WTC11 (cell line): ENCODE measurements around the gene PHF21B.

Source experiments
- CTCF ChIP-seq: fragments of 200-600 bp; IDR thresholded peaks from 2 replicates; pipeline ENCODE4 v1.8.0; 2022; ENCODE audit warnings: antibody characterized with exemption
- ESRRA ChIP-seq: sonication (generic); formaldehyde crosslinking; IDR thresholded peaks from 2 replicates; pipeline ENCODE4 v1.8.1; 2022; ENCODE audit warnings: mild to moderate bottlenecking, missing genetic modification reagents, borderline replicate concordance
- RELA ChIP-seq: sonication (generic); formaldehyde crosslinking; IDR thresholded peaks from 2 replicates; pipeline ENCODE4 v1.8.1; 2022; ENCODE audit warnings: missing genetic modification reagents, mild to moderate bottlenecking, borderline replicate concordance
- USF2 ChIP-seq: sonication (generic); formaldehyde crosslinking; IDR thresholded peaks from 2 replicates; pipeline ENCODE4 v1.8.1; 2023; ENCODE audit warnings: mild to moderate bottlenecking, missing genetic modification reagents, moderate library complexity
- TF ChIP-seq, protein P1 (sequence below): sonication (generic); formaldehyde crosslinking; IDR thresholded peaks from 2 replicates; pipeline ENCODE4 v1.8.0; 2022; ENCODE audit warnings: mild to moderate bottlenecking, missing genetic modification reagents

DNA sequence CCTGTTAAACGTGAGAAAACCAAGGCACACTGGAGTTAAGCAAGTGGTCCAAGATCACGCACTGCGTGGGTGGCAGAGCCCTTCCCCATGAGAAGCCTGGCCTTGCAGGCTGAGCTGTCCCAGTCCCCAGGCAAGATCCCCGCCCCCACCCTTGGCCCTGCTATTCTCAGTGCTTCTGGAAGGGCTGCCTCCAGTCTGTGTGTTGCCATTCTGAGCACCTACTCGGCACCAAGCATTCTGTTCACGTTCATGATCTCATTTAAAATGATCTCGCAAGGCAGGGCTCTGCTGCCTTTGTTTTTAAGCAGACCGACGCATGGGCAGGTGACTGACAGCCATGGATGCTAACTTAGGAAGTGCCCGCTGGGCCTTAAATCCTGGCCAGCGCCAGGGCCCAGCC, 62.8 kb downstream of the PHF21B start:
- TF ChIP-seq, protein P1, sequence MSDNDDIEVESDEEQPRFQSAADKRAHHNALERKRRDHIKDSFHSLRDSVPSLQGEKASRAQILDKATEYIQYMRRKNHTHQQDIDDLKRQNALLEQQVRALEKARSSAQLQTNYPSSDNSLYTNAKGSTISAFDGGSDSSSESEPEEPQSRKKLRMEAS (CRISPR knock-in tag), result no peak
- TF ChIP-seq CTCF (no peak), RELA (CRISPR knock-in tag) (no peak), USF2 (no peak), ESRRA (no peak)
